ENCODE results near the gene DMGDH.
A peak's percentile ranks its signal among the peaks of the same experiment; 100 is the strongest.

DMGDH gene

DNA sequence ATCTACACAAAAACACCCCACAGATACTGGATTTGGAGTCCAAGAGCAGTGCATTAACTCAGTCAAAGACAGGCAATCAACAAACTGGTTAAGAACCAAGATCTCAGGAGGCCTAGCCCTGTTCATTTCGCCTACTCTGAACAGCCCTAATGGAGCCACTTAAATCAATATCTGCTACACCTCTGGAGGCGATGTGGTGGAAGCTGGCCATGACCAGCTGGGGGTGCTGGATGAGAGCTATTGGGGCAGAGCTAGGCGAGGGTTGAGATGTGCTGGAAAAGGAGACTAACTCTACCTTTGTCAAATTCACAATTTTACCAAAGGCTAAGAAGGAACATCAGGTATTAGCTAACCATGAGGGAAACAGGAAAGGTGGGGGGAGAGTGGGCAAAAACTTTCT, 61.1 kb downstream of the DMGDH start:
- H3K4me2 ChIP-seq: no peak overlapping the region
- H3K27me3 ChIP-seq: no peaks in the 10 kb centered on the region
- no peak overlapping the region for H3K9ac ChIP-seq
- no peaks in the 10 kb centered on the region for H3K36me3 ChIP-seq
- H3K27ac ChIP-seq: no peak overlapping the region
- no peak overlapping the region for H3K4me3 ChIP-seq
- H3K4me1 ChIP-seq: no peaks in the 10 kb centered on the region
- no peaks in the 10 kb centered on the region for H4K20me1 ChIP-seq
- peaks cover 9 to 15% (median 12%) of the 10 kb centered on the region in 11 experiments; a peak in 20 of 22 replicates for H3K9me3 ChIP-seq (replicated peaks in 1 of 11)
- TF ChIP-seq Cebpa-rat (IDR thresholded peaks at IDR 0.05): no peak

DNA sequence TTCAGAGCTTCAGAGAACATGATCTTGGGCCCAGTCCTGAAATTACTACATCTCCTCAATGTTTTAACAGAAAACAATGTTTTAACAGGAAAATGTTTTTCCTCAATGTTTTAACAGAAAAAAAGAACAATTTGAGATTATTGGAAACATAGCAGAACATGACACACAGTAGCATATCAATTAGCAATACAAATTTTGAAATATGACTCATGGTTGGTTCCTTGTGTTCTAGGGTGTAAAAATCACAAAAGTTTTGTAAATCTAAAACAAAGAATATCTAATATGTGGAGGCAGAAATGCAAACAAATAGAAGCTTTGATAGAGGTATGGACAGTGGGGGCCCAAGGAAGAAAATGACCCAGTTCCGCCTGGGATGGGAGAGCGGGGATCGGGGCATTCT, 61.6 kb downstream of the DMGDH start:
- Histone ChIP-seq H4K20me1 (no peaks in the 10 kb centered on the region), H3K9ac (no peak overlapping the region), H3K27me3 (no peaks in the 10 kb centered on the region), H3K9me3 (replicated peaks in 1 of 11) (peaks cover 7 to 12% (median 9%) of the 10 kb centered on the region in 11 experiments; a peak in 20 of 22 replicates), H3K4me2 (no peak overlapping the region), H3K4me3 (no peak overlapping the region), H3K27ac (no peak overlapping the region), H3K36me3 (no peaks in the 10 kb centered on the region), H3K4me1 (no peaks in the 10 kb centered on the region)
- no peak for TF ChIP-seq Cebpa-rat (IDR thresholded peaks at IDR 0.05)

DNA sequence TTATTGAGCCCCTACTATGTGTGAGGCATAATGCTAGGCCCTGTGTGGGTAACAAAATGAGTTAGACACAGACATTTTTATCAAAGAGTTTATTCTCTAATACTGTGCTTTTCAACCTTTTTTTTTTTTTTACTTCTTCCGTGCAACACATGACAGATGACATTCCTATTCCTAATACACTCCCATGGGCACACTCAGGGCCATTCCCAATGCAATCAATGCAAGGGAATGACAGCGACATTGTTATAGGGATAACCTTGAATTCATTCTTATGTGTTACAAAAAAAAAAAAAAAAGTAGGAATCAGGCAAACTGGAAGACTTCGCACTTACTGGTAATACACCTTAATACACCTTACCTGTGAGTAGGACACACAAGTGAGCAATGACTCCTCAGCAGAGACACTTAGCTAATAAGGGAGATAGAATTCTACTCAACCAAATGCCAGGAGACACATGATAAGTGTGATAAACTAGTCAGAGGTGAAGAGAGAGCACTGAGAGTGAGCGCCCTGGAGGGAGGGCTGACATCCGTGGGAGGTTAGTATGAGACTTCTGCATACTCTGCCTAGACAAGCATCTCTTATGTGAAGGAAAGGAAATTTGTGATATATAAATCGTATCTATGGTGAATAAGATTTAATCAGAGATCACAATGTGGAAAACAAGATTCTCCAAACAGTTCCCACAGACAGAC, 63.4 kb downstream of the DMGDH start:
- no peak for TF ChIP-seq Cebpa-rat (IDR thresholded peaks at IDR 0.05)
- Histone ChIP-seq H3K4me3 (no peak overlapping the region), H3K27ac (no peak overlapping the region), H3K4me2 (no peak overlapping the region), H4K20me1 (no peaks in the 10 kb centered on the region), H3K36me3 (no peaks in the 10 kb centered on the region), H3K9me3 (replicated peaks in 1 of 11) (no peaks in the 10 kb centered on the region), H3K4me1 (no peaks in the 10 kb centered on the region), H3K9ac (no peak overlapping the region), H3K27me3 (no peaks in the 10 kb centered on the region)

DNA sequence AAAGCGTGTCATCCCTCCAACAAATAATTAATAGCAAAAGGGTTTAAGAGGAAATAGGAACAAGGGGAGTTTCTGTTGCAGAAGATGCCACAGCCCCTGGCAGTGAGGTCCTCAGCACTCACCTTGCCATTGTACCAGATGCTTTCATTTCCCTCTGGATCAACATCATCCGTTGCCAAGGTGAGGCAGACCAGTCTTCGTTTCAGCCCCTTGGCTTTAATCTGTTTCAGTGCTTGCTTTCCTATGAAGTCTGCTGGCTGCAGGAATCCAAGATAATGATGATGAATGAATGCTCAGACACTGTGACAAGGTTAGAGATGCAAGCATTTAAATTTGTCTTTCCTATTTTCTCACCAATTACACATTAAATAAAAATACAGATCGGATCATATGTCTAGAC, 64.3 kb downstream of the DMGDH start:
- Histone ChIP-seq H3K9me3 (replicated peaks in 1 of 11) (no peaks in the 10 kb centered on the region), H3K27ac (no peak overlapping the region), H3K4me1 (no peaks in the 10 kb centered on the region), H4K20me1 (no peaks in the 10 kb centered on the region), H3K4me2 (no peak overlapping the region), H3K36me3 (no peaks in the 10 kb centered on the region), H3K9ac (no peak overlapping the region), H3K27me3 (no peaks in the 10 kb centered on the region), H3K4me3 (no peak overlapping the region)
- TF ChIP-seq Cebpa-rat (IDR thresholded peaks at IDR 0.05): no peak

DNA sequence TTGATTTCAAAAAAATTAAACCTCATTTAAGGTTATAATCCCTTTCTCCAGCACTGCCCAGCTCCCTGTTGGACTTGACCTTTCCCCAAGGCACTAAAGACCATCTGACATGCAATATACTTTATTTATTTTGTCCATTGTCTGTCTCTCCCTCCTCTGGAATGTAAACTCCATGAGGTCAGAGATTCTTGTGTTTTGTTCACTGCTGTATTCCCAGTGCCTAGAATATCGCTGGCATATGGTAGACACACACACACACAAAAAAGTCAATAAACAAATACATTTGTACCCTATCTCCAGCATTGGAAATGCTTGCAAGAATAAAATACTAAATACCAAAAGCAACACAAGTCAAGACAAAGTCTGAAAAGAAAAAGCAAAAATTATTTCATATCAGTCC, 67.1 kb downstream of the DMGDH start:
- no peaks in the 10 kb centered on the region for H3K27me3 ChIP-seq
- H3K36me3 ChIP-seq: no peaks in the 10 kb centered on the region
- no peak for TF ChIP-seq Cebpa-rat (IDR thresholded peaks at IDR 0.05)
- no peak overlapping the region for H3K4me2 ChIP-seq
- H3K9ac ChIP-seq: no peak overlapping the region
- H3K27ac ChIP-seq: no peak overlapping the region
- H3K4me1 ChIP-seq: peaks cover 0 to 4% (median 0%) of the 10 kb centered on the region in 10 experiments; a peak in 2 of 20 replicates
- H3K4me3 ChIP-seq: no peak overlapping the region
- H3K9me3 ChIP-seq (replicated peaks in 1 of 11): no peaks in the 10 kb centered on the region
- no peaks in the 10 kb centered on the region for H4K20me1 ChIP-seq

DNA sequence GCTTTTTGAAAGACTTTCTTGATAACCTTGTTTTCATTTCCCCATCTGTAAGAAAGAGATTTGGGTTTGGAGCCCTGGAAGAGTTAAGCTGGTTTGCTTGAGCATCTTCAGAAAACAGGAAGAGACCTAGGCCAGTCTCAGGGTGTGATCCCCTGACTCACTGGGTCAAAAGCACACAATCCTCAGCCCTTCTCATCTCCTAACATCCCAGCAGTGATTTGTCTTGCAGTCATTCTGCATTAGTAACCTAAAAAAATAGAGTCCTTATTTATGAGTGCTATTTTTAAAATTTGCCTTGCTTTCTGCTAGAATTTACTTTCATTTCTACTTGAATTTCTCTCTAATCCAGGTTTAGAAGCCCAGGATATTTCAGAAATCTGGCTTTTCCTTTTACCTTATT, 68.0 kb downstream of the DMGDH start:
- Histone ChIP-seq H3K9ac (no peak overlapping the region), H3K4me1 (peaks cover 0 to 4% (median 0%) of the 10 kb centered on the region in 10 experiments; a peak in 2 of 20 replicates), H3K36me3 (no peaks in the 10 kb centered on the region), H4K20me1 (no peaks in the 10 kb centered on the region), H3K4me3 (no peak overlapping the region), H3K27ac (no peak overlapping the region), H3K27me3 (no peaks in the 10 kb centered on the region), H3K9me3 (replicated peaks in 1 of 11) (no peaks in the 10 kb centered on the region), H3K4me2 (no peak overlapping the region)
- TF ChIP-seq Cebpa-rat (IDR thresholded peaks at IDR 0.05): no peak

DNA sequence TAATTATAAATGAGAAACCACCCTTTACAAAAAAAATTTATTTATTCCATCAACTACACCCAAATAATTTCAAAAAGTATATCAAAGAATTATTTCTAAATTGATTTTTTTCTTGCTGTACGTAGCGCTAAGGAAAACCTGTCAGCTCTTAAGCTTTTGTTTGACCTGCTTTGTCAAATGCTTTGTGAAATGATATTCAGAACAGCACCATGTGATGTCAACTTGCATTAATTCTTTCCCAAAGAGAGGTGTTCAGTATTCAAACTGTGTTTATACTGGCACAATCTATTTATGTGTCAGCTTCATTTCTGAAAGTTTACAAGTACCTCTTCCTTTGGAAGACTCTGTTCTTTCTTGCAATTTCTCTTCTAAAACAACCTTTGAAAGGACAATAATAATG, 72.4 kb downstream of the DMGDH start:
- no peak for TF ChIP-seq Cebpa-rat (IDR thresholded peaks at IDR 0.05)
- H3K9ac ChIP-seq: no peak overlapping the region

DNA sequence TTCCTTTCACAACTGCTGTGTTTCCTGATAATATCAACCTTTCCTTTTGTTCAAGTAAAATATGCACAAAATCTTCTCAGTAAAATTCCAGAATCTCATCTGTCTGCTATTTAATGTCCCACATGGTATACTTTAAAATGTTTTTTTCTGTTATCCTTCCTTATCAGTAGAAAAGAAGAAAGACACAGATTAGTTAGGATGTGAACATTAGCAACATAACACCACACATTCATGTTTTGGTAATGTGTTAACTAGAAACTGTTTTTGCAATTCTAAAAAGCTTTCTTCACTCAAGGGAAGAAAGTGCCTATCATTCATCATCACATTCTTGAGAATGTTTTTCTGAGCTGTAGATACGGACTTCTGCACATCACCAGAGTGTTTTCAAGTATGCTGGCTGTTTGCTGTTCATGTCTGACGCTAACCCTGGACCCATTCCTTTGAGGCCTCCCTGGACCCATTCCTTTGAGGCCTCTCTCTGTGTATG, 73.9 kb downstream of the DMGDH start:
- no peak overlapping the region for H3K9ac ChIP-seq
- no peak overlapping the region for H3K27ac ChIP-seq
- no peak overlapping the region for H3K4me3 ChIP-seq
- H3K9me3 ChIP-seq (replicated peaks in 1 of 11): peaks cover 0 to 7% (median 0%) of the 10 kb centered on the region in 11 experiments; a peak in 1 of 22 replicates
- H3K36me3 ChIP-seq: no peaks in the 10 kb centered on the region
- peaks cover 0 to 4% (median 0%) of the 10 kb centered on the region in 10 experiments; a peak in 2 of 20 replicates for H3K4me1 ChIP-seq
- H4K20me1 ChIP-seq: no peaks in the 10 kb centered on the region
- H3K4me2 ChIP-seq: no peak overlapping the region
- no peaks in the 10 kb centered on the region for H3K27me3 ChIP-seq
- no peak for TF ChIP-seq Cebpa-rat (IDR thresholded peaks at IDR 0.05)

More for the DNA sequence above, 72.4 kb downstream of the DMGDH start:
- H4K20me1 ChIP-seq: no peaks in the 10 kb centered on the region
- H3K27ac ChIP-seq: no peak overlapping the region
- no peaks in the 10 kb centered on the region for H3K36me3 ChIP-seq
- no peaks in the 10 kb centered on the region for H3K27me3 ChIP-seq
- no peak overlapping the region for H3K4me2 ChIP-seq
- H3K4me1 ChIP-seq: peaks cover 0 to 4% (median 0%) of the 10 kb centered on the region in 10 experiments; a peak in 2 of 20 replicates
- no peak overlapping the region for H3K4me3 ChIP-seq
- H3K9me3 ChIP-seq (replicated peaks in 1 of 11): peaks cover 0 to 7% (median 0%) of the 10 kb centered on the region in 11 experiments; a peak in 1 of 22 replicates

DNA sequence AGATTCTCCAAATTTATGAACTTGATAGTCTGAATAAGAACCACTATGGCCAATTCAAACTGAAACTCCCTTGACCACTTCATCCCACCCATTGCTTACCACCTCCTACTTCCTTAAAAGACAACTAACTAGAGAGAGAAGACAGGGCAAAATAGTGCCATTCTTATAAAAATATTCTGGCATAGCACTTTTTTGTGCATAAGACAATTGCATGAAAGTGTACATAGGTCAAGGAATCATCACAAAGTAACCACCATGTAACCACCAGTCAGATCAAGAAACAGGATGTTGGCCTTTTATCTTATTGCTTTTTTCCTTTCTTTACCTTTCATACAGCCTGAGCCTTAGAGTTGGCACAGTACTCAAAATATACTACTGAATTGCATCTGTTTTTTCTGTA, 76.3 kb downstream of the DMGDH start:
- H3K27me3 ChIP-seq: no peaks in the 10 kb centered on the region
- H4K20me1 ChIP-seq: no peaks in the 10 kb centered on the region
- no peak overlapping the region for H3K9ac ChIP-seq
- no peaks in the 10 kb centered on the region for H3K36me3 ChIP-seq
- no peak for TF ChIP-seq Cebpa-rat (IDR thresholded peaks at IDR 0.05)
- no peak overlapping the region for H3K27ac ChIP-seq
- H3K4me1 ChIP-seq: peaks cover 0 to 4% (median 0%) of the 10 kb centered on the region in 10 experiments; a peak in 2 of 20 replicates
- peak overlapping the region in 1 of 11 experiments; percentile 40; a peak in 1 of 22 replicates for H3K4me2 ChIP-seq
- H3K4me3 ChIP-seq: no peak overlapping the region
- peaks cover 0 to 7% (median 0%) of the 10 kb centered on the region in 11 experiments; a peak in 1 of 22 replicates for H3K9me3 ChIP-seq (replicated peaks in 1 of 11)

DNA sequence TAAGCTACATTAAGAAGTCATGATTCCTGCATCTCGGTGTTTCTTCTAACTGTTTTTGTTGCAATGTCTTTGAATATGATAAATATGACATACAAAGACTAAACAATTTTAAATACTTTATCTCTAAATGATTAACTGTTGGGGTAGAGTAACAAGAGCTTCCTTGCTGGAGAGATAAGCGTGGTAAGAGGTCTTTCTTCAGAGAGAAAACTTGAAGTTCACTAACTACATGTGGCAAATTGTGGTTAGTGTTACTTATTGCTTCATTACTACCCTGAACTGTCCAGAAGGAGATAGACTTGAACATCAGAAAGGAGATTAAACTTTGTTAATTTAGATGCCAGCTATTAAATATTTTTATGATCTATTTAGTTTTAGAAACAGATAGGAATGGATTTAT, 77.3 kb downstream of the DMGDH start:
- H3K27ac ChIP-seq: no peak overlapping the region
- TF ChIP-seq Cebpa-rat (IDR thresholded peaks at IDR 0.05): no peak

More for the DNA sequence above, 77.3 kb downstream of the DMGDH start:
- H3K4me3 ChIP-seq: no peak overlapping the region
- no peaks in the 10 kb centered on the region for H3K36me3 ChIP-seq
- H3K9me3 ChIP-seq (replicated peaks in 1 of 11): peaks cover 0 to 7% (median 0%) of the 10 kb centered on the region in 11 experiments; a peak in 1 of 22 replicates
- H3K4me1 ChIP-seq: no peaks in the 10 kb centered on the region
- no peak overlapping the region for H3K9ac ChIP-seq
- no peaks in the 10 kb centered on the region for H4K20me1 ChIP-seq
- H3K27me3 ChIP-seq: no peaks in the 10 kb centered on the region
- H3K4me2 ChIP-seq: no peak overlapping the region

Measured in BLaER1 treated with 17β-estradiol and CSF1 and Interleukin-3, amounts not matched to agents 10 nM and 100 nM (cell line).